GM23338 (cell line): Measurements from ENCODE around the gene TMEM154.

ENCODE experiments used
- EZH2 ChIP-seq: fragments of 200-600 bp; sonication (generic); IDR thresholded peaks from one replicate; pipeline ENCODE4 v1.8.0; 2017; ENCODE audit warnings: antibody characterized with exemption, mild to moderate bottlenecking, low read depth; ENCODE audit not compliant: unreplicated experiment
- EZH2phosphoT487 ChIP-seq: fragments of 200-600 bp; sonication (generic); IDR thresholded peaks from one replicate; pipeline ENCODE4 v1.8.1; 2018; ENCODE audit warnings: antibody characterized with exemption; ENCODE audit not compliant: unreplicated experiment
- TF ChIP-seq, protein P1 (sequence below), 2 experiments: fragments of 200-600 bp in 1 of 2; sonication (generic) in 1 of 2; conservative IDR thresholded peaks; 2 replicates each; pipeline versions ENCODE4 v1.5.1 to v1.6.1; 2016 to 2017; ENCODE audit warnings: antibody characterized with exemption in 2 of 2, low read depth in 2 of 2, mild to moderate bottlenecking in 2 of 2, moderate library complexity in 1 of 2
- TF ChIP-seq, protein P2 (sequence below): IDR thresholded peaks from one replicate; pipeline ENCODE4 v1.6.1; 2018; ENCODE audit warnings: antibody characterized with exemption; ENCODE audit not compliant: unreplicated experiment

DNA sequence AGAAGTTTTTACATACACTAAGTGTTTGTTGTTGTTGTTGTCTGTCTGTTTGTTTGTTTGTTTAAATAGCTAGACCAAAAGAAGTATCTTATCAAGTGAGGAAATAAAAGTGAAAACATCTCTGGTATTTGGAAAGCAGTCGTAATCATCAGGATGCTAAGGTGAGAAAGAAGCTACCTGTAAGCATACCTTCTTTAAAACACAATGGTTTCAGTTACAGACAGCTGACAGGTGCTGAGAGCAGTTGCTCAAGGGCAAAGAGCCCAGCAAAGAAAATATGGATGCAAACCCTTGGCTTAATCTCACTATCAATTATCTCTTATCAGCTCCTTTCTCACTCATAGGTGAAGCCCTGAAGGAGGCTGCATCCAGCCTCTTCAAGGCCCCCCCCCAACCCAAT lies 101.1 kb downstream of the TMEM154 start:
- TF ChIP-seq EZH2phosphoT487 (no peak), EZH2 (no peak)
- TF ChIP-seq, protein P1, sequence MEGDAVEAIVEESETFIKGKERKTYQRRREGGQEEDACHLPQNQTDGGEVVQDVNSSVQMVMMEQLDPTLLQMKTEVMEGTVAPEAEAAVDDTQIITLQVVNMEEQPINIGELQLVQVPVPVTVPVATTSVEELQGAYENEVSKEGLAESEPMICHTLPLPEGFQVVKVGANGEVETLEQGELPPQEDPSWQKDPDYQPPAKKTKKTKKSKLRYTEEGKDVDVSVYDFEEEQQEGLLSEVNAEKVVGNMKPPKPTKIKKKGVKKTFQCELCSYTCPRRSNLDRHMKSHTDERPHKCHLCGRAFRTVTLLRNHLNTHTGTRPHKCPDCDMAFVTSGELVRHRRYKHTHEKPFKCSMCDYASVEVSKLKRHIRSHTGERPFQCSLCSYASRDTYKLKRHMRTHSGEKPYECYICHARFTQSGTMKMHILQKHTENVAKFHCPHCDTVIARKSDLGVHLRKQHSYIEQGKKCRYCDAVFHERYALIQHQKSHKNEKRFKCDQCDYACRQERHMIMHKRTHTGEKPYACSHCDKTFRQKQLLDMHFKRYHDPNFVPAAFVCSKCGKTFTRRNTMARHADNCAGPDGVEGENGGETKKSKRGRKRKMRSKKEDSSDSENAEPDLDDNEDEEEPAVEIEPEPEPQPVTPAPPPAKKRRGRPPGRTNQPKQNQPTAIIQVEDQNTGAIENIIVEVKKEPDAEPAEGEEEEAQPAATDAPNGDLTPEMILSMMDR (conservative IDR thresholded peaks at IDR 0.05; ENCODE audit: low read depth in 2 of 2) = no peak
- TF ChIP-seq, protein P2, sequence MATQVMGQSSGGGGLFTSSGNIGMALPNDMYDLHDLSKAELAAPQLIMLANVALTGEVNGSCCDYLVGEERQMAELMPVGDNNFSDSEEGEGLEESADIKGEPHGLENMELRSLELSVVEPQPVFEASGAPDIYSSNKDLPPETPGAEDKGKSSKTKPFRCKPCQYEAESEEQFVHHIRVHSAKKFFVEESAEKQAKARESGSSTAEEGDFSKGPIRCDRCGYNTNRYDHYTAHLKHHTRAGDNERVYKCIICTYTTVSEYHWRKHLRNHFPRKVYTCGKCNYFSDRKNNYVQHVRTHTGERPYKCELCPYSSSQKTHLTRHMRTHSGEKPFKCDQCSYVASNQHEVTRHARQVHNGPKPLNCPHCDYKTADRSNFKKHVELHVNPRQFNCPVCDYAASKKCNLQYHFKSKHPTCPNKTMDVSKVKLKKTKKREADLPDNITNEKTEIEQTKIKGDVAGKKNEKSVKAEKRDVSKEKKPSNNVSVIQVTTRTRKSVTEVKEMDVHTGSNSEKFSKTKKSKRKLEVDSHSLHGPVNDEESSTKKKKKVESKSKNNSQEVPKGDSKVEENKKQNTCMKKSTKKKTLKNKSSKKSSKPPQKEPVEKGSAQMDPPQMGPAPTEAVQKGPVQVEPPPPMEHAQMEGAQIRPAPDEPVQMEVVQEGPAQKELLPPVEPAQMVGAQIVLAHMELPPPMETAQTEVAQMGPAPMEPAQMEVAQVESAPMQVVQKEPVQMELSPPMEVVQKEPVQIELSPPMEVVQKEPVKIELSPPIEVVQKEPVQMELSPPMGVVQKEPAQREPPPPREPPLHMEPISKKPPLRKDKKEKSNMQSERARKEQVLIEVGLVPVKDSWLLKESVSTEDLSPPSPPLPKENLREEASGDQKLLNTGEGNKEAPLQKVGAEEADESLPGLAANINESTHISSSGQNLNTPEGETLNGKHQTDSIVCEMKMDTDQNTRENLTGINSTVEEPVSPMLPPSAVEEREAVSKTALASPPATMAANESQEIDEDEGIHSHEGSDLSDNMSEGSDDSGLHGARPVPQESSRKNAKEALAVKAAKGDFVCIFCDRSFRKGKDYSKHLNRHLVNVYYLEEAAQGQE = no peak
